Activated CD4-positive, alpha-beta T cell treated with anti-CD3 and anti-CD28 coated beads, Interleukin-2, amount 10 ng/mL, durations not matched to agents 7 days and 5 days (primary cell): ENCODE results near the gene BLM. TPM values are rescaled to one million over a fixed set of nuclear protein-coding genes. Genes with fewer than 3 reads are reported as not detected.
"Not testable (repeated sequence)": the region's sequence is repeated elsewhere in the genome, so short reads cannot be mapped to it uniquely, and the experiment has no call there.

ENCODE experiments used
- CTCF ChIA-PET: fragments of 350-600 bp; sonication (Branson Sonifier 250); formaldehyde crosslinking; loops from one replicate; lab custom pipeline; 2021; ENCODE audit warnings: antibody characterized with exemption; lab: Charles Lee
- POLR2A ChIA-PET: fragments of 350-600 bp; sonication (Branson Sonifier 250); formaldehyde crosslinking; loops from one replicate; lab custom pipeline; 2021; ENCODE audit warnings: antibody characterized with exemption; lab: Charles Lee
- DNase-seq: peaks from one replicate; pipeline ENCODE4 v3.0.0-alpha.2; 2020
- H3K27ac Mint-ChIP-seq: one replicate; pipeline ENCODE4 v1.8.0; 2021; ENCODE audit warnings: mild to moderate bottlenecking, moderate library complexity, mixed read lengths
- H3K27me3 Mint-ChIP-seq: one replicate; pipeline ENCODE4 v1.8.0; 2021; ENCODE audit warnings: mixed read lengths
- H3K36me3 Mint-ChIP-seq: one replicate; pipeline ENCODE4 v1.8.0; 2021; ENCODE audit warnings: low read depth, mixed read lengths
- H3K4me1 Mint-ChIP-seq: one replicate; pipeline ENCODE4 v1.8.0; 2021; ENCODE audit warnings: mixed read lengths
- H3K4me3 Mint-ChIP-seq: one replicate; pipeline ENCODE4 v1.8.0; 2021; ENCODE audit warnings: mild to moderate bottlenecking, moderate library complexity, mixed read lengths
- H3K9me3 Mint-ChIP-seq: one replicate; pipeline ENCODE4 v1.8.0; 2021; ENCODE audit warnings: mixed read lengths
- total RNA-seq, 2 experiments: library from RNA; stranded (reverse); gene quantifications; one replicate each; pipeline ENCODE4 v1.2.3, GENCODE V29; 2021

The BLM gene
- total RNA-seq, 2 experiments from 2014 or later = 50.2 to 57.7 TPM

- Mint-ChIP-seq H3K36me3 (peaks cover 6% of the 10 kb centered on the region), H3K27me3 (no peaks in the 10 kb centered on the region), H3K27ac (no peak overlapping the region), H3K4me1 (peaks cover 29% of the 10 kb centered on the region), H3K4me3 (no peak overlapping the region), H3K9me3 (no peaks in the 10 kb centered on the region)
- CTCF ChIA-PET = interaction anchor here (1.0 kb wide), 1 partner anchor 14 kb away, joined by 4 read pairs; no protein-coding TSS in a partner anchor
- POLR2A ChIA-PET = no interaction called here
- DNase-seq = no peak
Observed at GRCh38 chr15:90711842-90712241, 5.3 kb upstream of the BLM start.

- Mint-ChIP-seq H3K36me3 (peaks cover 6% of the 10 kb centered on the region), H3K27me3 (no peaks in the 10 kb centered on the region), H3K9me3 (no peaks in the 10 kb centered on the region), H3K4me1 (peaks cover 30% of the 10 kb centered on the region), H3K4me3 (no peak overlapping the region), H3K27ac (no peak overlapping the region)
- ChIA-PET CTCF (interaction anchor here (0.8 kb wide), 1 partner anchor 16 kb away, joined by 3 read pairs; no protein-coding TSS in a partner anchor), POLR2A (no interaction called here)
- no peak for DNase-seq
Observed at GRCh38 chr15:90713081-90713480, 4.1 kb upstream of the BLM start.

GRCh38 chr15:90716317-90716975, 700 bp upstream of the BLM start:
- ChIA-PET POLR2A (interaction anchor here (0.6 to 1.2 kb wide), 4 partner anchors 14 to 617 kb away, joined by 3 to 5 read pairs (median 4); no protein-coding TSS in a partner anchor), CTCF (interaction anchor here (0.6 to 2.3 kb wide), 21 partner anchors 7 to 234 kb away, joined by 3 to 11 read pairs (median 4); partner anchors contain the start of genes HDDC3 and MAN2A2)
- peak overlapping the region; percentile 97 for H3K27ac Mint-ChIP-seq
- H3K36me3 Mint-ChIP-seq = peaks cover 14% of the 10 kb centered on the region
- peaks cover 33% of the 10 kb centered on the region for H3K4me1 Mint-ChIP-seq
- no peaks in the 10 kb centered on the region for H3K27me3 Mint-ChIP-seq
- H3K9me3 Mint-ChIP-seq = no peaks in the 10 kb centered on the region
- H3K4me3 Mint-ChIP-seq = peak overlapping the region; percentile 77
- no peak for DNase-seq

- POLR2A ChIA-PET = interaction anchor here (1.0 to 1.3 kb wide), 2 partner anchors 23 to 68 kb away, joined by 4 read pairs; no protein-coding TSS in a partner anchor
- CTCF ChIA-PET = interaction anchor here (1.0 to 2.3 kb wide), 6 partner anchors 9 to 186 kb away, joined by 3 to 11 read pairs (median 9); partner anchors contain the start of gene MAN2A2
- H3K36me3 Mint-ChIP-seq = peaks cover 11% of the 10 kb centered on the region
- H3K27ac Mint-ChIP-seq = peak overlapping the region; percentile 97
- H3K27me3 Mint-ChIP-seq = no peaks in the 10 kb centered on the region
- DNase-seq = no peak
- H3K4me3 Mint-ChIP-seq = peak overlapping the region; percentile 77
- H3K9me3 Mint-ChIP-seq = no peaks in the 10 kb centered on the region
- peaks cover 29% of the 10 kb centered on the region for H3K4me1 Mint-ChIP-seq
Observed at GRCh38 chr15:90718232-90718631, 1.1 kb downstream of the BLM start.

- Mint-ChIP-seq H3K36me3 (peaks cover 18% of the 10 kb centered on the region), H3K27ac (no peak overlapping the region), H3K27me3 (no peaks in the 10 kb centered on the region), H3K4me1 (peaks cover 35% of the 10 kb centered on the region), H3K4me3 (no peak overlapping the region), H3K9me3 (no peaks in the 10 kb centered on the region)
- no peak for DNase-seq
- ChIA-PET POLR2A (no interaction called here), CTCF (interaction anchor here (0.9 to 1.1 kb wide), 3 partner anchors 9 to 211 kb away, joined by 3 to 4 read pairs (median 3); no protein-coding TSS in a partner anchor)
Observed at GRCh38 chr15:90720131-90720530, 3.0 kb downstream of the BLM start.

- ChIA-PET CTCF (interaction anchor here (1.1 to 2.6 kb wide), 3 partner anchors 9 to 81 kb away, joined by 3 to 11 read pairs (median 3); partner anchors contain the start of gene BLM), POLR2A (no interaction called here)
- H3K27me3 Mint-ChIP-seq = no peaks in the 10 kb centered on the region
- DNase-seq = no peak
- peaks cover 47% of the 10 kb centered on the region for H3K36me3 Mint-ChIP-seq
- H3K9me3 Mint-ChIP-seq = peaks cover 6% of the 10 kb centered on the region
- no peak overlapping the region for H3K4me3 Mint-ChIP-seq
- peaks cover 17% of the 10 kb centered on the region for H3K4me1 Mint-ChIP-seq
- no peak overlapping the region for H3K27ac Mint-ChIP-seq
Observed at GRCh38 chr15:90729261-90729660, 12.1 kb downstream of the BLM start.

GRCh38 chr15:90730290-90730689, 13.1 kb downstream of the BLM start:
- peaks cover 11% of the 10 kb centered on the region for H3K9me3 Mint-ChIP-seq
- ChIA-PET POLR2A (interaction anchor here (0.7 kb wide), 1 partner anchor 14 kb away, joined by 4 read pairs; no protein-coding TSS in a partner anchor), CTCF (interaction anchor here (1.1 kb wide), 1 partner anchor 16 kb away, joined by 3 read pairs; no protein-coding TSS in a partner anchor)
- H3K27ac Mint-ChIP-seq = no peak overlapping the region
- peaks cover 47% of the 10 kb centered on the region for H3K36me3 Mint-ChIP-seq
- H3K27me3 Mint-ChIP-seq = no peaks in the 10 kb centered on the region
- peaks cover 16% of the 10 kb centered on the region for H3K4me1 Mint-ChIP-seq
- H3K4me3 Mint-ChIP-seq = no peak overlapping the region
- no peak for DNase-seq

GRCh38 chr15:90735923-90736322, 18.8 kb downstream of the BLM start:
- H3K4me3 Mint-ChIP-seq = no peak overlapping the region
- H3K9me3 Mint-ChIP-seq = peaks cover 16% of the 10 kb centered on the region
- ChIA-PET CTCF (interaction anchor here (0.8 kb wide), 1 partner anchor 36 kb away, joined by 3 read pairs; no protein-coding TSS in a partner anchor), POLR2A (no interaction called here)
- peaks cover 65% of the 10 kb centered on the region for H3K36me3 Mint-ChIP-seq
- H3K27ac Mint-ChIP-seq = peak overlapping the region; percentile 9
- no peak for DNase-seq
- no peaks in the 10 kb centered on the region for H3K27me3 Mint-ChIP-seq
- peaks cover 39% of the 10 kb centered on the region for H3K4me1 Mint-ChIP-seq

- peaks cover 48% of the 10 kb centered on the region for H3K4me1 Mint-ChIP-seq
- ChIA-PET POLR2A (interaction anchor here (1.1 kb wide), 1 partner anchor 23 kb away, joined by 4 read pairs; no protein-coding TSS in a partner anchor), CTCF (interaction anchor here (0.7 to 1.4 kb wide), 5 partner anchors 9 to 463 kb away, joined by 3 read pairs; no protein-coding TSS in a partner anchor)
- DNase-seq, H3K4me3 Mint-ChIP-seq, H3K27ac Mint-ChIP-seq, H3K9me3 Mint-ChIP-seq, H3K27me3 Mint-ChIP-seq: not testable (repeated sequence)
- peaks cover 51% of the 10 kb centered on the region for H3K36me3 Mint-ChIP-seq
Observed at GRCh38 chr15:90740545-90740944, 23.4 kb downstream of the BLM start.

- ChIA-PET CTCF (interaction anchor here (0.6 to 1.7 kb wide), 2 partner anchors 189 to 930 kb away, joined by 3 read pairs; no protein-coding TSS in a partner anchor), POLR2A (no interaction called here)
- Mint-ChIP-seq H3K4me3 (no peak overlapping the region), H3K36me3 (peaks cover 39% of the 10 kb centered on the region), H3K4me1 (peaks cover 36% of the 10 kb centered on the region), H3K27ac (peak overlapping the region; percentile 71), H3K9me3 (peaks cover 10% of the 10 kb centered on the region), H3K27me3 (no peaks in the 10 kb centered on the region)
- DNase-seq = no peak
Observed at GRCh38 chr15:90742087-90742486, 24.9 kb downstream of the BLM start.

- H3K27me3 Mint-ChIP-seq = no peaks in the 10 kb centered on the region
- H3K4me1 Mint-ChIP-seq = peaks cover 32% of the 10 kb centered on the region
- H3K4me3 Mint-ChIP-seq = no peak overlapping the region
- CTCF ChIA-PET = no interaction called here
- H3K27ac Mint-ChIP-seq = no peak overlapping the region
- DNase-seq = no peak
- peaks cover 36% of the 10 kb centered on the region for H3K36me3 Mint-ChIP-seq
- H3K9me3 Mint-ChIP-seq = peaks cover 10% of the 10 kb centered on the region
- POLR2A ChIA-PET = no interaction called here
Observed at GRCh38 chr15:90743407-90743806, 26.3 kb downstream of the BLM start.

- Mint-ChIP-seq H3K27ac (no peak overlapping the region), H3K4me1 (peaks cover 39% of the 10 kb centered on the region), H3K4me3 (no peak overlapping the region), H3K27me3 (no peaks in the 10 kb centered on the region), H3K36me3 (peaks cover 40% of the 10 kb centered on the region), H3K9me3 (peaks cover 9% of the 10 kb centered on the region)
- ChIA-PET CTCF (interaction anchor here (1.2 kb wide), 1 partner anchor 27 kb away, joined by 3 read pairs; no protein-coding TSS in a partner anchor), POLR2A (no interaction called here)
- no peak for DNase-seq
Observed at GRCh38 chr15:90744759-90745402, 27.7 kb downstream of the BLM start.
